ENCODE results near the gene SCRN3. TPM values are rescaled to one million over a fixed set of nuclear protein-coding genes. Genes with fewer than 3 reads are reported as not detected.

The SCRN3 gene
- total RNA-seq, 1 experiment from 2014 or later = 28.6 TPM

GRCh38 chr2:174446531-174446930, 51.0 kb downstream of the SCRN3 start:
- Histone ChIP-seq H3K36me3 (ENCODE audit: insufficient read depth, low read length, poor library complexity, severe bottlenecking) (no peaks in the 10 kb centered on the region), H3K9me3 (ENCODE audit: low read depth, low read length, poor library complexity, severe bottlenecking) (no peaks in the 10 kb centered on the region), H3K27me3 (replicated peaks; ENCODE audit: insufficient read depth, low read depth, low read length, poor library complexity) (no peaks in the 10 kb centered on the region), H3K4me3 (ENCODE audit: low read depth, low read length, poor library complexity, severe bottlenecking) (no peak overlapping the region), H3K27ac (ENCODE audit: low read depth, low read length, poor library complexity, severe bottlenecking) (no peak overlapping the region), H3K4me1 (ENCODE audit: insufficient read depth, low read length, poor library complexity, severe bottlenecking) (no peaks in the 10 kb centered on the region)
- intact Hi-C loops (cut with micrococcal nuclease; ENCODE audit: unreplicated experiment) = no loop called here
- ChIA-PET POLR2A (ENCODE audit: low non-redundant PET) (interaction anchor here (0.7 kb wide), 1 partner anchor 84 kb away, joined by 10 read pairs; no protein-coding TSS in a partner anchor), CTCF (no interaction called here)
- TF ChIP-seq CTCF (conservative IDR thresholded peaks at IDR 0.05; ENCODE audit: low read depth, low read length) (no peak), EZH2 (IDR thresholded peaks at IDR 0.05; ENCODE audit: borderline replicate concordance, low read depth, low read length, poor library complexity, severe bottlenecking) (no peak)
- no peak for DNase-seq (ENCODE audit: low spot score)
- no TSS peak for BruUV-seq (replicated peaks)

DNA sequence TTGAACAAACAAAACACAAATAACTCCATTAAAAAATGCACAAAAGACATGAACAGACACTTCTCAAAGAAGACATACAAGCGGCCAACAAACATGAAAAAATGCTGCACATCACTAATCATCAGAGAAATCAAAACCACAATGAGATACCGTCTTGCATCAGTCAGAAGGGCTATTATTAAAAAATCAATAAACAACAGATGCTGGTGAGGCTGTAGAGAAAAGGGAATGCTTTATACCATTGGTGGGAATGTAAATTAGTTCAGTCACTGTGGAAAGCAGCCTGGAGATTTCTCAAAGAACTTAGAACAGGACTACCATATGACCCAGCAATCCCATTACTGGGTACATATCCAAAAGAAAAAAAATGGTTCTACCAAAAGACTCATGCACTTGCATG, 53.5 kb downstream of the SCRN3 start:
- TF ChIP-seq EZH2 (IDR thresholded peaks at IDR 0.05; ENCODE audit: borderline replicate concordance, low read depth, low read length, poor library complexity, severe bottlenecking) (no peak), CTCF (conservative IDR thresholded peaks at IDR 0.05; ENCODE audit: low read depth, low read length) (no peak)
- no peaks in the 10 kb centered on the region for H3K27me3 ChIP-seq (replicated peaks; ENCODE audit: insufficient read depth, low read depth, low read length, poor library complexity)
- CTCF ChIA-PET = no interaction called here
- no peaks in the 10 kb centered on the region for H3K9me3 ChIP-seq (ENCODE audit: low read depth, low read length, poor library complexity, severe bottlenecking)
- H3K4me3 ChIP-seq (ENCODE audit: low read depth, low read length, poor library complexity, severe bottlenecking) = no peak overlapping the region
- no TSS peak for BruUV-seq (replicated peaks)
- H3K36me3 ChIP-seq (ENCODE audit: insufficient read depth, low read length, poor library complexity, severe bottlenecking) = no peaks in the 10 kb centered on the region
- POLR2A ChIA-PET (ENCODE audit: low non-redundant PET) = no interaction called here
- no peak overlapping the region for H3K27ac ChIP-seq (ENCODE audit: low read depth, low read length, poor library complexity, severe bottlenecking)
- intact Hi-C loops (cut with micrococcal nuclease; ENCODE audit: unreplicated experiment) = no loop called here
- DNase-seq (ENCODE audit: low spot score) = no peak
- no peaks in the 10 kb centered on the region for H3K4me1 ChIP-seq (ENCODE audit: insufficient read depth, low read length, poor library complexity, severe bottlenecking)

GRCh38 chr2:174450021-174450816, 54.7 kb downstream of the SCRN3 start:
- CTCF ChIA-PET = no interaction called here
- Histone ChIP-seq H3K36me3 (ENCODE audit: insufficient read depth, low read length, poor library complexity, severe bottlenecking) (no peaks in the 10 kb centered on the region), H3K27ac (ENCODE audit: low read depth, low read length, poor library complexity, severe bottlenecking) (no peak overlapping the region), H3K4me1 (ENCODE audit: insufficient read depth, low read length, poor library complexity, severe bottlenecking) (no peaks in the 10 kb centered on the region), H3K9me3 (ENCODE audit: low read depth, low read length, poor library complexity, severe bottlenecking) (no peaks in the 10 kb centered on the region), H3K4me3 (ENCODE audit: low read depth, low read length, poor library complexity, severe bottlenecking) (no peak overlapping the region), H3K27me3 (replicated peaks; ENCODE audit: insufficient read depth, low read depth, low read length, poor library complexity) (no peaks in the 10 kb centered on the region)
- no peak for TF ChIP-seq CTCF (conservative IDR thresholded peaks at IDR 0.05; ENCODE audit: low read depth, low read length)
- TF ChIP-seq EZH2 (IDR thresholded peaks at IDR 0.05; ENCODE audit: borderline replicate concordance, low read depth, low read length, poor library complexity, severe bottlenecking) = no peak
- no peak for DNase-seq (ENCODE audit: low spot score)
- no TSS peak for BruUV-seq (replicated peaks)
- POLR2A ChIA-PET (ENCODE audit: low non-redundant PET) = no interaction called here
- intact Hi-C loops (cut with micrococcal nuclease; ENCODE audit: unreplicated experiment) = no loop called here

Data from A673 (cell line).